Measurements from ENCODE around the gene CRTC3. TPM values are rescaled to one million over a fixed set of nuclear protein-coding genes. Genes with fewer than 3 reads are reported as not detected.

The CRTC3 gene
- total RNA-seq, 2 experiments from 2014 or later, result 5.6 to 14.7 TPM

GRCh38 chr15:90487186-90487585 lies 42.5 kb upstream of the CRTC3 start:
- no TSS peak for BruUV-seq (replicated peaks)
- Histone ChIP-seq H3K27ac (ENCODE audit: low read depth, low read length, poor library complexity, severe bottlenecking) (no peak overlapping the region), H3K36me3 (ENCODE audit: insufficient read depth, low read length) (peaks cover 85% of the 10 kb centered on the region), H4K20me1 (ENCODE audit: insufficient read depth, low read length) (no peaks in the 10 kb centered on the region), H3K4me2 (ENCODE audit: low read length) (no peak overlapping the region), H2AFZ (ENCODE audit: low read length) (no peak overlapping the region), H3K9me2 (ENCODE audit: insufficient read depth, low read length) (no peaks in the 10 kb centered on the region), H3K79me2 (ENCODE audit: insufficient read depth, low read depth, low read length) (no peaks in the 10 kb centered on the region), H3K4me1 (ENCODE audit: insufficient read depth, low read length, poor library complexity, severe bottlenecking) (no peaks in the 10 kb centered on the region), H3K9me3 (ENCODE audit: low read length) (no peaks in the 10 kb centered on the region), H3K4me3 (ENCODE audit: low read depth, low read length, poor library complexity, severe bottlenecking) (no peak overlapping the region)
- CTCF ChIA-PET (ENCODE audit: unreplicated experiment), result no interaction called here
- DNase-seq (ENCODE audit: low spot score), result no peak
- POLR2A ChIA-PET, result interaction anchor here (0.7 kb wide), 1 partner anchor 158 kb away, joined by 4 read pairs; no protein-coding TSS in a partner anchor
- intact Hi-C loops (cut with micrococcal nuclease; ENCODE audit: unreplicated experiment), result loop anchor here (10.0 kb wide), 1 partner anchor 208 kb away; no protein-coding TSS in a partner anchor
- TF ChIP-seq CTCF (conservative IDR thresholded peaks at IDR 0.05; ENCODE audit: low read length), result no peak
- no peak for TF ChIP-seq EZH2phosphoT487 (IDR thresholded peaks at IDR 0.05; ENCODE audit: borderline replicate concordance, low read depth, low read length)

GRCh38 chr15:90489514-90489913 lies 40.2 kb upstream of the CRTC3 start:
- no peak overlapping the region for H3K4me3 ChIP-seq (ENCODE audit: low read depth, low read length, poor library complexity, severe bottlenecking)
- no peaks in the 10 kb centered on the region for H3K9me2 ChIP-seq (ENCODE audit: insufficient read depth, low read length)
- ChIA-PET CTCF (ENCODE audit: unreplicated experiment) (no interaction called here), POLR2A (interaction anchor here (0.6 kb wide), 1 partner anchor 15 kb away, joined by 7 read pairs; no protein-coding TSS in a partner anchor)
- peaks cover 86% of the 10 kb centered on the region for H3K36me3 ChIP-seq (ENCODE audit: insufficient read depth, low read length)
- no peaks in the 10 kb centered on the region for H3K9me3 ChIP-seq (ENCODE audit: low read length)
- BruUV-seq (replicated peaks), result no TSS peak
- no peaks in the 10 kb centered on the region for H3K4me1 ChIP-seq (ENCODE audit: insufficient read depth, low read length, poor library complexity, severe bottlenecking)
- no peak for DNase-seq (ENCODE audit: low spot score)
- no peak overlapping the region for H3K4me2 ChIP-seq (ENCODE audit: low read length)
- H3K27ac ChIP-seq (ENCODE audit: low read depth, low read length, poor library complexity, severe bottlenecking), result no peak overlapping the region
- H3K79me2 ChIP-seq (ENCODE audit: insufficient read depth, low read depth, low read length), result no peaks in the 10 kb centered on the region
- H4K20me1 ChIP-seq (ENCODE audit: insufficient read depth, low read length), result no peaks in the 10 kb centered on the region
- no peak overlapping the region for H2AFZ ChIP-seq (ENCODE audit: low read length)
- TF ChIP-seq CTCF (conservative IDR thresholded peaks at IDR 0.05; ENCODE audit: low read length) (no peak), EZH2phosphoT487 (IDR thresholded peaks at IDR 0.05; ENCODE audit: borderline replicate concordance, low read depth, low read length) (no peak)
- intact Hi-C loops (cut with micrococcal nuclease; ENCODE audit: unreplicated experiment), result loop anchor here (10.0 kb wide), 1 partner anchor 205 kb away; no protein-coding TSS in a partner anchor

- no peak overlapping the region for H3K4me2 ChIP-seq (ENCODE audit: low read length)
- ChIA-PET CTCF (ENCODE audit: unreplicated experiment) (no interaction called here), POLR2A (interaction anchor here (0.6 kb wide), 1 partner anchor 15 kb away, joined by 7 read pairs; no protein-coding TSS in a partner anchor)
- H3K9me2 ChIP-seq (ENCODE audit: insufficient read depth, low read length), result no peaks in the 10 kb centered on the region
- peaks cover 86% of the 10 kb centered on the region for H3K36me3 ChIP-seq (ENCODE audit: insufficient read depth, low read length)
- no peak overlapping the region for H2AFZ ChIP-seq (ENCODE audit: low read length)
- H4K20me1 ChIP-seq (ENCODE audit: insufficient read depth, low read length), result no peaks in the 10 kb centered on the region
- H3K4me3 ChIP-seq (ENCODE audit: low read depth, low read length, poor library complexity, severe bottlenecking), result no peak overlapping the region
- TF ChIP-seq CTCF (conservative IDR thresholded peaks at IDR 0.05; ENCODE audit: low read length) (no peak), EZH2phosphoT487 (IDR thresholded peaks at IDR 0.05; ENCODE audit: borderline replicate concordance, low read depth, low read length) (no peak)
- intact Hi-C loops (cut with micrococcal nuclease; ENCODE audit: unreplicated experiment), result loop anchor here (10.0 kb wide), 1 partner anchor 205 kb away; no protein-coding TSS in a partner anchor
- no peaks in the 10 kb centered on the region for H3K4me1 ChIP-seq (ENCODE audit: insufficient read depth, low read length, poor library complexity, severe bottlenecking)
- no peak overlapping the region for H3K27ac ChIP-seq (ENCODE audit: low read depth, low read length, poor library complexity, severe bottlenecking)
- DNase-seq (ENCODE audit: low spot score), result no peak
- no TSS peak for BruUV-seq (replicated peaks)
- H3K79me2 ChIP-seq (ENCODE audit: insufficient read depth, low read depth, low read length), result no peaks in the 10 kb centered on the region
- H3K9me3 ChIP-seq (ENCODE audit: low read length), result no peaks in the 10 kb centered on the region
Measured at GRCh38 chr15:90489944-90490343, 39.8 kb upstream of the CRTC3 start.

All from OCI-LY7 (cell line).